ENCODE data around the gene PCSK5.

The PCSK5 gene

DNA sequence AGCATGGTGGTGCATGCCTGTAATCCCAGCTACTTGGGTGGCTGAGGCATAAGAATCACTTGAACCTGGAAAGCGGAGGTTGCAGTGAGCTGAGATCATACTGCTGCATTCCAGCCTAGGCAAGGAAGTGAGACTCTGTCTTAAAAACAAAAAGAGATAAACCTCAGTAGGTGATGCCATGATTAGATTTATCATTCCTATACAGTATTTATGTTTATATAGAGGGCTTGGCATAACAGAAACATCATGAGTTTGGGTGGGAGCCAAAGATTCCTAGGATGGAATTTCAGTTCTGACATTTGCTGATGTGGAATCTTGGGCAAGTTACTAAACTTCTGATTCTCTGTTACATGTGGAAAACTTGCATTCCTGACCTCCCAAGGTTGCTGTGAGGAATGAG, 481.4 kb downstream of the PCSK5 start:
- no peak for DNase-seq

DNA sequence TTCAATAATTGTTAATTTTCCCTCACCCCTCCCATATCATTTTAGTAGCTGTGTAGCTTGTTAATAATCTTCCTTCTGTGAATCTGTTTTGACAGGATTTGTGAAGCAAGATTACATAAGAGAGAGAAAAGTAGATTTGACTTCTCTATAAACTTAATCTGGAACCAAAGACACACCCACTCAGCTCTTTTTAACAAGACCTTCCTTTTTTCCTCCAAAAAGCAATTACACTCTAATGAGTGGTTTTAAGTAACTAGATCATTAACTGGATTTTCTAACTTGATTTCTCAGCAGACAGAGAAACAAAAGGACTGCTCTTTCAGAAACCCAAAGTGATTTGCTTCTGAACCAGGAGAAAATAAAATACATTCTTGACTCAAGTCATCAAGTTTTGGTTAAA, 481.9 kb downstream of the PCSK5 start:
- no peak for DNase-seq

DNA sequence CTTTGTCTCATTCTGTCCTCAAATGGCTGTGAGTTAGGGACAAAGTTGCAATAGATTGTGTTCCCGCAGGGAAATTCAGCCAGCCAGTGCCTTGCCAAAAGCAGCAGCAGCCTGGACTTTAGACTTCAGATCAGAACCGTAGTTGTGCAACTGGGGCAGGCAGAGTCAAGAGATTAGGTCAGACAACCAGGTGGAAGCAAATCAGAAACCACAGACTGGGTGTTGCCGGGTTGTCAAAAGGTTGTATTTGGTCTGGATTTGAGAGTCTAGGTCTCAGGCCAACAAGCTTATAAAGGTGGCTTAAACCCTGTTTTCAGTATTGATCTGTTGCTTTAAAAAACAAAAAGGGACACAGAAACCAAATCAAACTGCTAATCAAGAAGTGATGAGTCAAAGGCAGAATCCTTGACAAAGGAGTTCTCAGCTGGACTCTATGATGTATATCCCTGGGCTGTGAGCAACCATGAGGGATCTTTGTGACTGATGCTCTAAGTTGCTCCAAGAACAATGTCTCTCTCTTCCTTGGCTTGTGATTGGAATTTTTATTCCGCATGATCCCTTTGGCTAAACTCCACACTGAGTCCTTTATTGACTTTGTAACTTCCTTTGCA, 482.8 kb downstream of the PCSK5 start:
- DNase-seq, result no peak

DNA sequence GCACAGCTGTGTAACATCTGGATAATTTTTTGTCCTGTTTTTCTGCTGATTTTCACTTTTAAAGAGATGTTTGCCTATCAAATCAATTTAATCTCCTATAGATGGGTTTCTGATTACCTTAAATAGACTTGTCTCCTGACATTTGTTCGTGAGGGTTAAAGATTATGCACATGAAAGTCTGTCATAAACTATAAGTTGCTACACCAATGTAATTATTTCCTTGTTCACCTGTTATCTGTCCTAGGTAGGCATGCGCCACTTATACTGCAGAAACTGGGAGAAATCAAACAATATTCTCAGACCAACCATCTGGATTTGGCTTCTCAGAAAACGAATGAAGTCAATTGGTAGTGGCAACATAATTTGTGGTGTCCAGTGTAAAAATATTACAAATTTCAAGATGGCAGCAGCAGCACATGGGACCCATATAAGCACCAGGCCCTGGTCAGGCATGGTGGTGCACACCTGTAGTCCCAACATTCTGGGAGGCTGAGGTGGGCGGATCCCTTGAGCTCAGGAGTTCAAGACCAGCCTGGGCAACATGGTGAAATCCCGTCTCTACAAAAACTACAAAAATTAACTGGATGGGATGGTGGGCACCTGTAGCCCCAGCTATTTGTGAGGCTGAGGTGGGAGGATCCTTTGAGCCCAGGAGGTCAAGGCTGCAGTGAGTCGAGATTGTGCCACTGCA, 483.5 kb downstream of the PCSK5 start:
- no peak for DNase-seq

DNA sequence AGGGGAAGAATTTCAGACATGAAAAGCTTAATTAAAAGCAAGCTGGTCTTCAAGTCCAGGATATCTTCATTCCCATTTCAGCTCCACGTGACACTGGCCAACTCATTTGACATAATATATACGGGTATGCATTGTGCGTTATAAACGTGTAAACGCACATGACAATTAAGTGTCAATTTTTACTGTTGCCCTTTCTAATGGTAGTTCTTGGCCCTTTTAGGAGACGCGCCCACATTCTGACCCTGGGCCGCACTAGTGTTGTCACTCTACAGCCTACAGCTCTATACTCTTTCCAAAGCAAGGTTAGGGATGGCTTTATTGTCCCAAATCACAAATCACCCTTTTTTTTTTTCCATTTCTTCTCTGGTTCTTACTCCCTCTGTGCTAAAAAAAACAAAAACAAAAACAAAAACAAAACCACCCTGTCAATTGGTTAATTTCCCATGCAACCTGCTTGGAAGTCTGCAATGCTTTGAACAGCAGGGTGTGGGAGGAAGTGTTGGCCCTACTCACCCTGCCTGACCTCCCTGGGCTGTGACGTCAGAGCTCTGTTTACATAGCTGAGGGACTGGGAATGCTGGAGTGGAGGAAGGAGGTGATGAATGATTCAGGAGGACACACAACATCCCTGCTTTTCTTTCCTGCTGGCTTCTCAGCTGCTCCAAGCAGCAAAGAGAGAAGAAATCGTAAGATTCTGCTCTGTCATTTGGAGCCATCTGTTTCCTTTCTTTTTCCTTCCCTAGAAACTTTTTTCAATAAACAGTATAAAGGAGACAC, 484.5 kb downstream of the PCSK5 start:
- no peak for DNase-seq

DNA sequence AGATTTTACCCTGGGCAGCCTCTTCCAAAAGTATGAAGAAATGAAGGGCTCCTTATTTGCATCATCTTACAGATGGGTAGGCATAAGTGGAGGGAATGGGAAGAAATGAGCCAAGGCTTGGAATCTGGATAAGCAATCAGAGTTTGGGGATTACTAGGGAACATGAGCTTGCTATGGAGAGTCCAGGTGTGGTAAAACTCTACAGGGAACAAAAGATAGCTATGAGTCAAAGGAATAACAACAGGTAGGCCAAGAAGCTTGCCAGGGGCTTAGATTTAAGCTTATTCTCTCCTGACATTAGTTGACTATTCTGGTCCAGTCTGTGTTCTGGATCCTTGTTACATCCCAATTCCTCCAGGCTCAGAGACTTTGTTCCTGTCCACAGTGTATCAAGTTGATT, 487.3 kb downstream of the PCSK5 start:
- DNase-seq, result no peak

DNA sequence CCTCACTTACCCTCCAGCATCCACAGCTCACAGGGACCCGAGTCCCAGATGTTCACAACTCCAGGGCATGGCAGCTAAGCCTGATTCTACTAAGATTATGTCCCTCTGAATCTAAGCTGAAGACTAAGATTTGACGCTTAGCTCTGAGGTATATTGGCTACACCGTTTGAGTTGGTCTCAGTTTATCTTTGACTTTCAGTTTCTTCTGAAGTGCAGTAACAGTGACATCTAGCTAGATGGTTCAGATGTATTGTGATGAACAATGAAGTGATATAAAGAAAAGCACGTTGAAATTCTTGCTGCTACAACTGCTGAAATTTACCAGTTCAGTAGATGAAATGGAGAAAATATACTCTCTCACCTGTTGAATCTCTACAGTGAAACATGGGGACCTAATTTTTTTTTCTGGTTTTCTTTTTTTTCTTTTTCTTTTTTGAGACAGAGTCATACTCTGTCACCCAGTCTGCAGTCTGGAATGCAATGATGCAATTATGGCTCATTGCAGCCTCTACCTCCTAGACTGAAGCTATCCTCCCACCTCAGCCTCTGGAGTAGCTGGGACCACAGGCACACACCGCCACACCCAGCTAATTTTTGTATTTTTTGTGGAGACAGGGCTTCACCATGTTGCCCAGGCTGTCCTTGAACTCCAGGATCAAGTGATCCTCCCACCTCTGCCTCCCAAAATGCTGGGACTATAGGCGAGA, 488.0 kb downstream of the PCSK5 start:
- no peak for DNase-seq

DNA sequence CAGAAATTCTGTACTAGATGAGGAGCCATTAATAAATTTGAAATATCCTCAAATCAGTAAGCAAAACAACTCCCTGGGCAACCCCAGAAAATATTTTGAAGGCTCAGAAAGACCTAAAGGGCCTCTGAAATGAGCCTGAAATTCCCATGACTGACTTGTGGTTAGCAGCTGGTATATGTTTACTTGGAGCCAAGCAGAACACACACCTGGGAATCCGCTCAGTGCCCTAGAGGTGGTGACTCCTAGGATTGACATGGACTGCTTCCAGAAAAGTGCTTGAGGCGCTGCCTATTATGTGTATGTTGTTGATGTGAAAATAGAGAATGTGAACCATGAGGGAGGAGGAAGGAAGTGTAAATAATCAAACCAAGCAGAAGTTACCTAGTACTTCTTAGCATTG, 489.0 kb downstream of the PCSK5 start:
- no peak for DNase-seq

DNA sequence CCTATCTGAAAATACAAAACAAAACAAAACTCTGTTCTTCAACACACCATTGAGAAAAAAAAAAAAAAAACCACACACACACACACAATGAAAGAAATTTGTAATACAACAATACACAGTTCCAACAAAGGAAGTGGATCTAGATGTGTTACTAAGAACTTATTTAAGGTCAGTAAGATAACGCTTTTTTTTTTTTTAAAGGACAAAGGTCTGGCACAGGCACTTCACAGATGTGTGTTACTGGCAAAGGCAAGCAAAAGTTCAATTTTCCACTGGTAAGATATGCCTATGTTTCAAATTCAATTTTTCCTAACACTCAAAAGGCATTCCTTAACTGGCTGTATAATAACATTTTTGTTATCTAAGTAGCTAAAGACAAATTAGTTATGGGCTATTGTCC, 500.2 kb downstream of the PCSK5 start:
- DNase-seq, result no peak

DNA sequence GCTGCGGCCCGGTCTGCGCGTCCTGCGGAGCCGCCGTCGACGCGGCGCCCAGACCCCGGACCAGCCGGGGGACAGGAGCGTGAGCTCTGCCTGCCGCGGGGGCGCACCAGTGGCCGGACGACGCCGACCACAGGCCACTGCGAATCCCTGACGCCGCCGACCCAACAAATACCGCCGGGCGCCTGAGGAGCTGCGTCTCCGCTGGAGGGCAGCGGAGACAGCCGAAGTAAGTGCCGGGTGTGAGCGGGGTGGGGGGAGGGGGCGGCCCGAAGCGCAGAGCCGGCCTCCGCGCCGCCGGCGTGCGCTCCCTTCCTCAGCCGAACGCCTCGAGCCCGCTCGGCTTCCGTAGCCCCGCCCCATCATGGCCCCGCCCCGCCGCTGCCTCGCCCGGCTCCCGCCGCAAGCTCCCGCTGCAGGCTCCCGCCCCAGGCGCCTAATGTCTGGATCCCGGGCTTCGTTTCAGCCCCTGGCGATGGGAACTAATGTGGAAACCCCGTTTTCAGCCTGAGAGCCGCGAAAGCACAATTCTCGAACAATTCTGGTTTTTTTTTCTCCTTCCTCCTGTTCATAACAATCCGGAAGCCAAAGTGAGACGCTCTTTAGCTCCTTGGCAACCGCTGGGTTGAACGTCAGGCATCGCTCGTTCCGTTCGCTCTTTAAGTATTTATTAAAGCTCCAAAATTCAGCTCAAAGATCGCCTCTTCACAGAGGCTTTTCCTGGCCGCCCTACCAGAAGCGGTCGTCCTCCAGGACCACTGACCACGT, 503.9 kb downstream of the PCSK5 start, which contains the start of gene RFK:
Gene RFK (minus strand): TSS at position 232 of the 765 bp plus-strand sequence. CDS start 255 bp downstream, outside the sequence.
- peak; percentile 63 for DNase-seq

DNA sequence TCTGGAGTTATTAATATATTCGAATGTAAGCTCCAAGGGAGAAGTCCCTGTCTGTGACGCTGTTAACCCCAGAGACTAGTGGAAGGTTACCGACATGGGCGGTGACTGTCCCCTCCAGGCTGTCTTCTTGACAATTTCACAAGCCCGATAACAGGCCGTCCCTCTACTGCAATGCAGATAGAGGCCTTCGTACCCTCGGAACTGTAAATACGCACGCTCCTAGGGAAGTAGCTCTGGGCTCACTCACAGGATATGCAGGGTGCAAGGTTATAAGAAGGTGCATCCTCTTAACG, 504.4 kb downstream of the PCSK5 start:
- no peak for DNase-seq

DNA sequence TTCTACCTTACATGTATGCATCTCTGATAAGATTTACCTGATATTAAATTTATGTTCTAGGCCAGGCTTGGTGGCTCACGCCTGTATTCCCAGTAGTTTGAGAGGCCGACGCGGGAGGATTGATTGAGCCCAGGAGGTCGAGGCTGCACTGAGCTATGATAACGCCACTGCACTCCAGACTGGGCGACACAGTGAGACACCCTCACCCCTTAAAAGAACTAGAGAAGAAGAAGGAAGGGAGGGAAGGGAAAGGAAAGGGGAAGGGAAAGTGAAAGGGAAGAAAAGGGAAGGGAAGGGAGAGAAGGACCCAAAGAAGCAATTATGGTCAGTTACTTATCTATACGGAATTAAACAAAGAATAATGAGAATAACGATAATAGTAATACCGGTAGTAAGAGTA, 504.9 kb downstream of the PCSK5 start:
- DNase-seq, result no peak

DNA sequence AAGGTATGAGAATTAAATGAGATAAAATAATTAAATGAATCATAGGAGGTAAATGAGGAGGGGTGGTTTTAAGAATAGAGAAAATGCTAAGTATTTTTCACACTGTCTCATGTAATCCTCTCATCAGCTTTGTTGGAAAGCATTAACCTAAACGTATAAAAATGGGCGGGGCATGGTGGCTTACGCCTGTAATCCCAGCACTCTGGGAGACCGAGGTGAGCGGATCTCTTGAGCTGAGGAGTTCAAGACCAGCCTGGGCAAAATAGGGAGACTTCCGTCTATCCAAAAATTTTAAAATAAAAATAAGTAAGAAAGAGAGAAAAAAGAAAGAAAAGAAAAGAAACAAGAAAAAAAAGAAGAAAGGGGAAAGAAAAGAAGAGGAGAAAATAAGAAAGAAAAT, 505.7 kb downstream of the PCSK5 start:
- DNase-seq, result no peak

DNA sequence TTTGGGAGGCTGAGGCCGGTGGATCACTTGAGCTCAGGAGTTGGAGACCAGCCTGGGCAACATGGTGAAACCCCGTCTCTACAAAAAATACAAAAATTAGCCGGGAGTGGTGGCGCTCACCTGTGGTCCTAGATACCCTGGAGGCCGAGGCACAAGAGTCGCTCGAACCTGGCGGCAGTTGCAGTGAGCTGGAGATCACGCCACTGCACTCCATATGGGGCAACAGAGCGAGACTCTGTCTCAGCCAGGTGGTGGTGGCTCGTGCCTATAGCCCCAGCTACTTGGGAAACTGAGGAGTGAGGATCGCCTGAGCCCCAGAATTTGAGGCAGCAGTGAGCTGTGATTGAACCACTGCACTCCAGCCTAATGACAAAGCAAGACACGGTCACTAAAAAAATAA, 506.1 kb downstream of the PCSK5 start:
- DNase-seq, result no peak

DNA sequence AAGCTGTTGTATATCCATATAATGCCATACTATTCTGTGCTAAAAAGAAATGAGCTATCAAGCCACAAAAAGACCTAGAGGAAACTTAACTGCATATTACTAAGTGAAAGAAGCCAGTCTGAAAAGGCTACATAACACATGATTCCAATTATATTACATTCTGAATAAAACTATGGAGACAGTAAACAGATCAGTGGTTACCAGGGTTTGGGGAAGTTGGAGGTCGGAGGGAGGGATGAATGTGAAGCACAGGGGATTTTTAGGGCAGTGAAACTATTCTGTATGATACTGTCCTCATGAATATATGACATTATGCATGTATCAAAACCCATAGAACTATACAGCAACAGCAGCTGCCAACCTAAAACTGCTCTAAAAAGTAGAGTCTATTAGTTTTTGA, 509.4 kb downstream of the PCSK5 start:
- DNase-seq, result no peak

DNA sequence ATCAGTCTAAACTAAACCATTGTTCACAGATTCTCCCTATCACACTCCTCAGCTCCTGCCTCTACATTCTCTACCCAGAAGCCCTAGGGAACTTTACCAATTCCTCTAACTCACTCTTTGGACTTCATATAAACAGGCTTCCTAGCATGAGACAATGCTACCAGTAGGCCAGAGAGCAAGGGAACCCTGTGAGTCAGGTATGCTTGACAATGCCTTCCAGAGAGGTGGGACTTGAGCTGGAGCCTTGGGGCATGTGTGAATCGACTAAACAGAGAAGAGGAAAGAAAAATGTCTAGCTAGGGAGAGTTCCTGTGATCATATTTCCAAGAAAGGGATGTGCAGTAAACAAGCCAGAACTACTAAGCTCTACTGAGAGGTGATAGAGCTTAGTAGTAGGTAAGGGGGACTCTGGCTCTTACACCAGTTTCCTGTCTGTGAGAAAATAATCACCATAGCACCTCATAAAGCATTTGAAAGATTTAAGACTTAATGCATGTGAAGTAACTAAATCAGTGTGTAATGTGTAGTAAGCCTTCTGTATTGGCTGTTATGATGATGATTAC, 510.1 kb downstream of the PCSK5 start:
- DNase-seq, result no peak

DNA sequence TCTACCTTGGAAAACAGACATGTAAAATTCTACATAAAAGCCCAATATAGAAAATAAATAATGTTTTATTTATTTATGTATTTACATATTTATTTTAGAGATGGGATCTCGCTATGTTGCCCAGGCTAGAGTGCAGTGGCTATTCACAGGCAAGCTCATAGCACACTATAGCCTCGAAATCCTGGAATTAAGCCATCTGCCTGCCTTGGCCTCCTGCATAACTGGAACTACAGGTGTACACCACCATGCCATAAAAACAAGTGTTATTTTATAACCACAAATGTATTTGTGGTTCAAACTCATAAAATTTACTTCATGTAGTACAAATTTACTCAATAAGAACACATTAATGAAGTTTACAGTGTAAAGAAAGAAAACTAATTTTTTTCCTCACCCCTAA, 510.7 kb downstream of the PCSK5 start:
- no peak for DNase-seq

DNA sequence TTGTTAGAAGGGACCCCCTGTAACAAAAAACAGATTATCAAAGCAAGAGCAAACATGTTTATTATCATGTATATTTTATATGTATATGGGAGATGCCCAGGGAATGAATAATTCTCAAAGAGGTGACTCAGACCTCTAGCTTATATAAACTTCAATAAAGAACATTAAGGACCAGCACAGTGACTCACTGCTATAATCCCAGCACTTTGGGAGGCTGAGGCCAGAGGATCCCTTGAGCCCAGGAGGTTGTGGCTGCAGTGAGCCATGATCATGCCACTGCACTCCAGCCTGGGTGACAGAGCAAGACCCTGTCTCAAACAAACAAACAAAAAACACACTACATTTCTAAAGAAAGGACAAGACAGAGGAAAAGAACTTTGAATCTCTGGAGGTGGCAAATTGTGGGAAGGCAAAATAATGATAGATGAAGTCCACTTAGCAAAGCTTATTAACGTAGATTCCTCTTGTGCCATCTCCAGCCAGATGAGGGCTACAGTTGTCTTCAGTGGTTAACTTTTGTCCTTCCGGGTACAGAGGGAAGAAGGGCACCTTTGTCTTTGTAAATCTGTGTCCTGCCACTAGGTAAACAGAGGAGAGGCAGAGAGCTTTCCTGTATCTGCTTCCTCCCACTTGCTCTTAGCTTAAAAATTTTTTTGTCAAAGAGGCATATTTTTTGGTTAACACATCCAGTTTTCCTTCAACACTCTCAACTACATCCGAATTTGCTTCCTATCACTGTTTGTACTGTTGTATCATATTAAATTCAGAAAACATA, 511.3 kb downstream of the PCSK5 start:
- DNase-seq, result no peak

DNA sequence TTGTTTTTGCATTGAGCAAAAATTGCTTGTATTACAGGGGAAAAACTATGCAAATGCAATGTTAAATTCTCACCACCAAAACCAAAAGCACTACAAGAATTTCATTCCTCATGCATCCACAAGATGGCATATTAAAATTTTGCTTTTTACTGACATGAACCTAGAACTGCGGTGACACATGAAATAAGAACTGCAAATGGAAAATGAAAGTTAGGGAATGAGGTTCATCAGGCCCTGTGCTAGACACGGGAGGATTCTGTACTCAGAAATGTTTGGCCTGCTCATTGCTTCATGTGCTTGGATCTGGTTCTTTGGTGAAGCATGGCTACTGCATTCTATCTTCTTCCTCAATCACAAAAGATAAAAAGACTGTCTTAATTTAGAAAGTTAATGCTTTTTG, 512.9 kb downstream of the PCSK5 start:
- DNase-seq, result no peak

DNA sequence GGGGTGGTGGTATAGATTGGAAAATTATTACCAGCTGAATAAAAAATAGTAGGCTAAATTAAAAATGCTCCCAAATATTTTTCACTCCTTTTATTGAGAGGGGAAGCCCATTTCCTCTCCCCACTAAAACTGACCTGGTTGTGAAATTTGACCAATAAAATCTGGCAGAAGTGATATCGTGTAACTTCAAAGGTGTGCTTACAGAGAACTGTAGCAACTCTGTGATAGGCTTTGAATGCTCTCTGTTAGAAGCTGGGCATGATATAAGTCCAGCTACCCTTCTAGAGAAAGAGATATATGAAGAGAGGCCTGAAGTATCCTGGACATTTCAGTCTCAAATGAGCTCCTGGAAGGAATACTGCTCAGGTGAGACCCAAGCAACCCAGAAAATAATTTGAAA, 513.9 kb downstream of the PCSK5 start:
- DNase-seq, result no peak

DNA sequence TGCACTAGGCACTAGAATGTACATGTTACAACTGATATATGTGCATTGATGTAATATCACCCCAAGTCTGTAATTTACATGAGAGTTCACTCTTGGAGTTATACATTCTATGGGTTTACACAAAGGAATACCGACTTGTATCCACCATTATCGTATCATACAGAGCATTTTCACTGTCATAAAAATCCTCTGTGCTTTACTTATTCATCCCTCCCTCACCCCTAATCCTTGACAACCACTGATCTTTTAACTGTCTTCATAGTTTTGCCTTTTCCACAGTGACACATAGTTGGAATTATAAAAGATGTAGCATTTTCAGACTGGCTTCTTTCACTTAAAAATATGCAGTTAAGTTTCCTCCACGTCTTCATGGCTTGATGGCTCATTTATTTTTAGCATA, 514.9 kb downstream of the PCSK5 start:
- no peak for DNase-seq

DNA sequence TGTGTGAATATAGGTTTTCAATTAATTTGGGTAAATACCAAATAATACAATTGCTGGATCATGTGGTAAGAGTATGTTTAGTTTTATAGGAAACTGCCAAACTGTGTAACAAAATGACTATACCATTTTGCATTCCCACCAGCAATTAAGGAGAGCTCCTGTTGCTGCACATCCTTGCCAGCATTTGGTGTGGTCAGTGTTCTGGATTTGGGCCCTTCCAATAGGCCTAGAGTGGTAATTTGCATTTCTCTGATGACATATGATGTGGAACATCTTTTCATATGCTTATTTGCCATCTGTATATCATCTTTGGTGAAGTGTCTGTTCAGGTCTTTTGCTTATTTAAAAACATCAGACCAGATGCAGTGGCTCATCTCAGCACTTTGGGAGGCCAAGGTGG, 515.4 kb downstream of the PCSK5 start:
- DNase-seq, result no peak
